HG03045 (cell line): ENCODE results near the gene STK24.

ENCODE experiments used
- ATAC-seq: cut with Tn5 transposase; IDR thresholded peaks from one replicate; pipeline ENCODE4 v1.9.1; 2021; ENCODE audit warnings: mild to moderate bottlenecking, moderate library complexity; ENCODE audit not compliant: unreplicated experiment

The STK24 gene

GRCh38 chr13:98456413-98456845 is 120.5 kb downstream of the STK24 start:
- no peak for ATAC-seq

DNA sequence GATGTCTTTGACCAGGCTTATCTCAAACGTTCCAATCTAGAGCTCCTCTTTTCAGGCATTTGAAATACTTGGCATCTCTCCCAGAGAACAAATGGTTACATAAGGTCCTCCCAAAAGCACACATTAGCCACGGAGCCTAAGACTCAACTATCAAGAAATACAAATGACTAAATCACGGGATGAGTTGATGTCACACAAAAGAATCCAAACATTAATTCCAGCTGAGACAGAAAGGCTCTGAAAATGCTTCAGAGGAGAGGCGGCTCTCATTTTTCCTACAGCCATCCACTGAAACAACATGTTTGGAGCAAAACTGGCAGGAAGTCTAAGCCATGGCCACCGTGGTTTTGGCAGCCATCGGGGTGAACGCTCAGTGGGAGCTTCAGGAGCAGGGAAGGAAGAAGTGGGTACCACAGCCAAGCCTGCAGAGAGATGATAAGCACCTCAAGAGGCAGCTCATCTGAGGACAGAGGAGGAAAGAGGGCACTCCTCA is 122.5 kb downstream of the STK24 start:
- no peak for ATAC-seq

- no peak for ATAC-seq
Observed at GRCh38 chr13:98452851-98453843, 123.8 kb downstream of the STK24 start.

GRCh38 chr13:98451676-98452470 is 125.0 kb downstream of the STK24 start:
- no peak for ATAC-seq

- ATAC-seq: no peak
Observed at GRCh38 chr13:98450539-98451111, 126.3 kb downstream of the STK24 start.

DNA sequence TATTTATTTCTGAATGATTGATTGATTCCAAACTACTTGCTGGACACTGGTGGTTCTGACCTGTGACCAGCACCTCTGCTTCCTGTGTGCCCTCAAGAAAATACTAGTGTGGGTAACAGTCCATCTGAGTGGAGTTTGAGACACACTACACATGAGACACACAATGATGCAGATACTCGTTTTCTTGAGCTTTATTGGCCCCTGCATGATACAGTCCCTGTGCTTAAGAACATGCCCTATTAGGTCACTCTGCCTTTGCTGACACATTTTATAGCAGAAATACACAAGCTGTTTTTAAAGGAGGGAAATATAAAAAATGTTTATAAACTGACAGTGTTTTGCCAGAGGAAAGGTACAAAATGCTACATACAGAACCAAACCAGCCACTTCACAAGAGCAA is 126.9 kb downstream of the STK24 start:
- ATAC-seq: no peak

- no peak for ATAC-seq
Observed at GRCh38 chr13:98449273-98449672, 127.6 kb downstream of the STK24 start.

DNA sequence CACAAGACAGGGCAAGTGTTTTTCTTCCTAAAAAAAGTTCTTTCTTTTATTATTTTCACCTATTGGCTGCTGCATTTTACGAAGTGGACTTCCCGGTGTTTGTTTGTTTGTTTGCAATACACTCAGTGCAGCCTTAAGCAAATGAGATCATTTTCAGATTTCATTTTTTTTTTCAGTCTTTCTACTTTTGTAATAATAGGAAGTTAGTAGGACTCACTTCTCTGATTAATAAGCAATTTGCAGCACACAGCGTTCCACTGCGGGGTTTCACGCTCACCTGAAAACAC is 128.3 kb downstream of the STK24 start:
- ATAC-seq: no peak

- no peak for ATAC-seq
Observed at GRCh38 chr13:98447881-98448641, 128.8 kb downstream of the STK24 start.

GRCh38 chr13:98447130-98447529 is 129.8 kb downstream of the STK24 start:
- no peak for ATAC-seq

GRCh38 chr13:98446234-98446621 is 130.7 kb downstream of the STK24 start:
- ATAC-seq: no peak

- ATAC-seq: peak; percentile 82
Observed at GRCh38 chr13:98445340-98446233, 131.3 kb downstream of the STK24 start.

- no peak for ATAC-seq
Observed at GRCh38 chr13:98444381-98444780, 132.5 kb downstream of the STK24 start.

DNA sequence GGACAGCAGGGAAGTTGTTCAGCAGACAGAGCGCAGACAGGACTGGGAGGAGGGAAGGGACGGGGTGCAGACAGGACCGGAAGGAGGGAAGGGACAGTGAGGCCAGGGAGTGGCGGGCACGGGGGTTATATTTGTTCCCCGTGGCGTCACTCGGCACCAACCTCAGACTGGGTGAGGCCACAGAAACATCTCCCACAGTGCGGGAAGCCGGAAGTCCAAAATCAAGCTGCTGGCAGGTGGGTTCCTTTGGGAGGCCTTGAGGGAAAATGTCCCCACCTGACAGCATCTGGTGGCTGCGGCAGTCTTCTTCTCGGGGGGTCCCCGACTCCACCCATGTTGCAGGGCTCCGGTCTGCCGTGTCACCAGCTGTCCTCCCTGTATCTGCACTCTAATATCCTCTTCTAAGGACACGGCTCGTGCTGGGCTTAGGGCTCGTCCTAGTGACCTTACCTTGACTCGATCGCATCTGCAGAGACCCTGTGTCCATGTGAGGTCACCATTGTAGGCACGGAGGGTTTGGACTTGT is 133.0 kb downstream of the STK24 start:
- no peak for ATAC-seq

DNA sequence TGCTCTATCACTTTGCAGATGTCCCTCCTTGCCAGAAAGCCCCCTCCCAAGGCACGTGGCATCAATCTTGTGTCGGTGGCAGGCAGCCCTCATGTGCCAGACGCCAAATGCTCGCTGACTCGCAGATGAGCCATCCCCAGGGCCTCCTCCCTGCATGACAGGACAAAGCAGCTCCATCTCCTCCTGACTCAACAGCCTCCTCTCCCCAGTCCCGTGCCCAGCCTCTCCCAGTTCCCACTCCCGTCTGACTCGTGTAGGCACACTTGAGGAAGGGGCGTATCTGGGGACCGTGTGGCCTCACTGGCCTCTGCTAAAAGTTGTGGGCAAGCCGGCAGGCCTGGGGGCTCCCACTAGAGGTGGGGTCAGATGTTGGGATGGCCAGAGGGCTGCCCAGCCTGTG is 133.6 kb downstream of the STK24 start:
- ATAC-seq: no peak

GRCh38 chr13:98442391-98443230 is 134.3 kb downstream of the STK24 start:
- ATAC-seq: no peak

GRCh38 chr13:98441056-98441676 is 135.7 kb downstream of the STK24 start:
- no peak for ATAC-seq

DNA sequence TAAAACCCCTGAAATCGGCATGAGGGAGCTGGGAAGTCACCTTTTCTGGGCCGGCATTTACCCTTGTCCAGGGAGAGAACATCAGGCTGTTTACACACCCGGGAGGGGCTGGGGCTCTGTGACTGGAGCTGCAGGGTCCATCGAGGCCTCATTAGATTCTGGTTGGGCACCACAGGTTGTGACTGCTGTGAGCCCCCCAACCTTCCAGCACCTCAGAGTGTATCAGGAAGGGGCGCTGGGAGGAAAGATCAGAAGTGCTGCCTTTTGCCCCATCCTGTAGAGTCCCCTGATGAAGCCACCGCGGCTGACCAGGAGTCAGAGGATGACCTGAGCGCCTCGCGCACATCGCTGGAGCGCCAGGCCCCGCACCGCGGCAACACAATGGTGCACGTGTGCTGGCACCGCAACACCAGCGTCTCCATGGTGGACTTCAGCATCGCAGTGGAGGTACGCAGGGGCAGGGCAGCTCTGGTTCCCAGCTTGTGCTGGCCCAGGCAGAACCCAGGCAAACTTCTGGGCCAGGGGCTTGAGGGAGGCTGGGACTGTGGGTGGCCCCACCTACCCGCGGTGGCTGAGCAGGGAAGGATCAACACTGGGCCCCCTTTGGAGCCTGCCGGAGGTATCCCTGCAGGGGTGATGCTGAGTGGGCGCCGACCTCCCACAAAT is 136.4 kb downstream of the STK24 start:
- ATAC-seq: no peak
